Aorta (tissue), 5 donors: ENCODE results near the gene ZDHHC18. TPM values are rescaled to one million over a fixed set of nuclear protein-coding genes. Genes with fewer than 3 reads are reported as not detected.

Experiments used
- ATAC-seq: fragments of 200-7000 bp; cut with Tn5 transposase; one replicate; pipeline ENCODE4 v1.9.1; 2022; ENCODE audit warnings: moderate library complexity; ENCODE audit not compliant: low FRiP score
- DNase-seq, 2 donors: peaks; one replicate each; pipeline ENCODE4 v3.0.0-alpha.2; 2020
- H3K27ac ChIP-seq, 2 donors: one replicate each; pipeline ENCODE4 v1.5.1; 2013; ENCODE audit warnings: low read length in 2 of 2, mild to moderate bottlenecking in 2 of 2, moderate library complexity in 2 of 2, control low read depth in 1 of 2, inconsistent platforms in 1 of 2, low read depth in 1 of 2
- H3K27me3 ChIP-seq, 2 donors: one replicate each; pipeline ENCODE4 v1.6.1; 2013; ENCODE audit warnings: control low read depth in 1 of 2, low read length in 1 of 2, mild to moderate bottlenecking in 1 of 2, moderate library complexity in 1 of 2; ENCODE audit not compliant: insufficient read depth in 2 of 2, control insufficient read depth in 1 of 2
- H3K36me3 ChIP-seq, 2 donors: one replicate each; pipeline ENCODE4 v1.6.1; 2013; ENCODE audit warnings: control low read depth in 1 of 2, low read length in 1 of 2, mild to moderate bottlenecking in 1 of 2; ENCODE audit not compliant: insufficient read depth in 2 of 2, control insufficient read depth in 1 of 2
- H3K4me1 ChIP-seq, 2 donors: one replicate each; pipeline ENCODE4 v1.6.1; 2013; ENCODE audit warnings: low read length in 2 of 2, control low read depth in 1 of 2, mild to moderate bottlenecking in 1 of 2, moderate library complexity in 1 of 2; ENCODE audit not compliant: insufficient read depth in 2 of 2, control insufficient read depth in 1 of 2
- H3K4me3 ChIP-seq, 2 donors: one replicate each; pipeline ENCODE4 v1.5.1; 2013; ENCODE audit warnings: low read length in 2 of 2, control low read depth in 1 of 2, mild to moderate bottlenecking in 1 of 2
- H3K9me3 ChIP-seq: one replicate; pipeline ENCODE4 v1.6.1; 2013; ENCODE audit warnings: mild to moderate bottlenecking, low read length; ENCODE audit not compliant: control insufficient read depth
- WGBS, 2 donors: extraction: QIAGEN DNeasy Blood & Tissue Kit; methylation state at CpG; one replicate each; pipeline ENCODE4 v1.1.7; 2013; 5-methylcytosine and 5-hydroxymethylcytosine counted together
- intact Hi-C, 2 donors: fragments of 100-400 bp; cut with DNase I; formaldehyde crosslinking; loops; one replicate each; pipeline versions ENCODE4 v1.14.2 to v1.15.0; 2022
- polyA plus RNA-seq, 2 donors: library from polyadenylated mRNA; stranded (reverse); fragments of 200-250 nt; gene quantifications; one replicate each; pipeline ENCODE4 v1.2.3, GENCODE V29; 2013
- total RNA-seq, 2 donors: library from RNA; stranded (reverse); fragmentation: NEBNext Ultra II Directional; extraction: Animal tissue kit (Norgen Biotek cat#: 25700); gene quantifications; one replicate each; pipeline ENCODE4 v1.2.1, GENCODE V29; 2021
- donor health status: healthy with polysubstance abuse.
- donor health status: Bipolar disorder and iron deficiency.
- donor health status: DM: no; HTN: no; CAD: no.
- donor health status: DM: no; HTN: no; CAD: no.
- donor health status: DM: yes; HTN: yes; CAD: no.

The ZDHHC18 gene
- total and polyA plus RNA-seq, 4 donors, result 8.0 to 21.4 (median 13.1) TPM

- no peak for DNase-seq
- no peak for ATAC-seq
These were observed 36.9 kb upstream of the ZDHHC18 start for GRCh38 chr1:26789612-26789865.

GRCh38 chr1:26789931-26790330 is 36.6 kb upstream of the ZDHHC18 start:
- Histone ChIP-seq H3K27me3 (no peaks in the 10 kb centered on the region), H3K27ac (no peak overlapping the region), H3K4me3 (no peak overlapping the region), H3K36me3 (peaks cover 3 to 5% of the 10 kb centered on the region in 2 donors), H3K9me3 (no peaks in the 10 kb centered on the region), H3K4me1 (peaks cover 0 to 2% of the 10 kb centered on the region in 2 donors)
- intact Hi-C loops, result loop anchor here (1.0 to 5.0 kb wide), 3 partner anchors 97 to 188 kb away; no protein-coding TSS in a partner anchor
- 55 to 58% methylated on average over 4 of the region's 4 CpGs for WGBS, 2 donors
- ATAC-seq, result no peak
- DNase-seq, result no peak

More at GRCh38 chr1:26789612-26789865, 36.9 kb upstream of the ZDHHC18 start:
- intact Hi-C loops, result loop anchor here (1.0 to 2.0 kb wide), 2 partner anchors 97 to 187 kb away; no protein-coding TSS in a partner anchor
- Histone ChIP-seq H3K27me3 (no peaks in the 10 kb centered on the region), H3K4me1 (peaks cover 0 to 2% of the 10 kb centered on the region in 2 donors), H3K36me3 (peaks cover 0 to 2% of the 10 kb centered on the region in 2 donors), H3K4me3 (no peak overlapping the region), H3K27ac (no peak overlapping the region), H3K9me3 (no peaks in the 10 kb centered on the region)
- WGBS, 2 donors, result 55 to 61% methylated on average over 3 of the region's 3 CpGs

GRCh38 chr1:26790551-26790953 is 35.9 kb upstream of the ZDHHC18 start:
- WGBS, 2 donors, result 67% methylated on average over 5 of the region's 5 CpGs

GRCh38 chr1:26791148-26791547 is 35.3 kb upstream of the ZDHHC18 start:
- H3K27me3 ChIP-seq, result no peaks in the 10 kb centered on the region
- ATAC-seq (no peak), DNase-seq (no peak)
- no peaks in the 10 kb centered on the region for H3K9me3 ChIP-seq
- peaks cover 0 to under 1% of the 10 kb centered on the region in 2 donors for H3K4me1 ChIP-seq
- H3K4me3 ChIP-seq, result no peak overlapping the region
- WGBS, 2 donors, result 69 to 70% methylated on average over 6 of the region's 6 CpGs
- peaks cover 3 to 6% of the 10 kb centered on the region in 2 donors for H3K36me3 ChIP-seq
- H3K27ac ChIP-seq, result no peak overlapping the region
- intact Hi-C loops, result loop anchor here in 1 of 2 donors (5.0 kb wide), 1 partner anchor 114 kb away; no protein-coding TSS in a partner anchor

More at GRCh38 chr1:26790551-26790953, 35.9 kb upstream of the ZDHHC18 start:
- peaks cover 0 to 2% of the 10 kb centered on the region in 2 donors for H3K4me1 ChIP-seq
- H3K36me3 ChIP-seq, result peaks cover 3 to 6% of the 10 kb centered on the region in 2 donors
- DNase-seq (no peak), ATAC-seq (no peak)
- H3K9me3 ChIP-seq, result no peaks in the 10 kb centered on the region
- no peaks in the 10 kb centered on the region for H3K27me3 ChIP-seq
- no peak overlapping the region for H3K27ac ChIP-seq
- H3K4me3 ChIP-seq, result no peak overlapping the region
- intact Hi-C loops, result loop anchor here in 1 of 2 donors (5.0 kb wide), 1 partner anchor 113 kb away; no protein-coding TSS in a partner anchor

- Histone ChIP-seq H3K4me1 (no peaks in the 10 kb centered on the region), H3K27ac (no peak overlapping the region), H3K27me3 (no peaks in the 10 kb centered on the region), H3K36me3 (peaks cover 6 to 7% of the 10 kb centered on the region in 2 donors), H3K9me3 (no peaks in the 10 kb centered on the region), H3K4me3 (no peak overlapping the region)
- intact Hi-C loops, result loop anchor here in 1 of 2 donors (5.0 kb wide), 1 partner anchor 114 kb away; no protein-coding TSS in a partner anchor
- DNase-seq (no peak), ATAC-seq (no peak)
- WGBS, 2 donors, result 74 to 75% methylated on average over 3 of the region's 3 CpGs
These were observed 34.9 kb upstream of the ZDHHC18 start for GRCh38 chr1:26791626-26792025.

- WGBS, 2 donors, result 94 to 98% methylated on average over 2 of the region's 2 CpGs
- DNase-seq (no peak), ATAC-seq (no peak)
- no peak overlapping the region for H3K27ac ChIP-seq
- peaks cover 8% of the 10 kb centered on the region in 2 donors for H3K36me3 ChIP-seq
- H3K9me3 ChIP-seq, result no peaks in the 10 kb centered on the region
- H3K27me3 ChIP-seq, result no peaks in the 10 kb centered on the region
- H3K4me3 ChIP-seq, result no peak overlapping the region
- H3K4me1 ChIP-seq, result no peaks in the 10 kb centered on the region
- intact Hi-C loops, result loop anchor here in 1 of 2 donors (5.0 kb wide), 1 partner anchor 116 kb away; no protein-coding TSS in a partner anchor
These were observed 33.6 kb upstream of the ZDHHC18 start for GRCh38 chr1:26792924-26793323.

GRCh38 chr1:26794391-26794790 is 32.1 kb upstream of the ZDHHC18 start:
- WGBS, 2 donors, result 85 to 87% methylated on average over 5 of the region's 5 CpGs
- DNase-seq, result no peak
- intact Hi-C loops, result loop anchor here in 1 of 2 donors (5.0 kb wide), 1 partner anchor 117 kb away; no protein-coding TSS in a partner anchor
- Histone ChIP-seq H3K4me1 (no peaks in the 10 kb centered on the region), H3K27me3 (no peaks in the 10 kb centered on the region), H3K36me3 (peaks cover 8% of the 10 kb centered on the region in 2 donors), H3K9me3 (no peaks in the 10 kb centered on the region), H3K4me3 (no peak overlapping the region), H3K27ac (no peak overlapping the region)
- no peak for ATAC-seq

GRCh38 chr1:26797627-26798026 is 28.9 kb upstream of the ZDHHC18 start:
- Histone ChIP-seq H3K36me3 (peaks cover 8% of the 10 kb centered on the region in 2 donors), H3K9me3 (no peaks in the 10 kb centered on the region), H3K4me3 (no peak overlapping the region), H3K27ac (no peak overlapping the region), H3K4me1 (no peaks in the 10 kb centered on the region), H3K27me3 (no peaks in the 10 kb centered on the region)
- no peak for DNase-seq
- WGBS, 2 donors, result 91 to 96% methylated on average over 2 of the region's 2 CpGs
- no peak for ATAC-seq
- intact Hi-C loops, result no loop called here

GRCh38 chr1:26799479-26800142 is 26.9 kb upstream of the ZDHHC18 start:
- intact Hi-C loops, result no loop called here
- no peaks in the 10 kb centered on the region for H3K27me3 ChIP-seq
- WGBS, 2 donors, result 25 to 30% methylated on average over 5 of the region's 5 CpGs
- H3K27ac ChIP-seq, result peak overlapping the region in 1 of 2 donors; percentile 22
- H3K4me1 ChIP-seq, result no peaks in the 10 kb centered on the region
- H3K9me3 ChIP-seq, result no peaks in the 10 kb centered on the region
- H3K4me3 ChIP-seq, result no peak overlapping the region
- peaks cover 6 to 7% of the 10 kb centered on the region in 2 donors for H3K36me3 ChIP-seq
- DNase-seq (peak in 1 of 2 donors; percentile 65), ATAC-seq (peak; percentile 57)
